CD4-positive, alpha-beta T cell treated with Interleukin-17A for 1 hour (primary cell): ENCODE results near the gene ATXN7L1.
"Not testable (repeated sequence)": the region's sequence is repeated elsewhere in the genome, so short reads cannot be mapped to it uniquely, and the experiment has no call there.

Source experiments
- DNase-seq: peaks from one replicate; pipeline ENCODE4 v3.0.0-alpha.2; 2020

ATXN7L1 gene

DNA sequence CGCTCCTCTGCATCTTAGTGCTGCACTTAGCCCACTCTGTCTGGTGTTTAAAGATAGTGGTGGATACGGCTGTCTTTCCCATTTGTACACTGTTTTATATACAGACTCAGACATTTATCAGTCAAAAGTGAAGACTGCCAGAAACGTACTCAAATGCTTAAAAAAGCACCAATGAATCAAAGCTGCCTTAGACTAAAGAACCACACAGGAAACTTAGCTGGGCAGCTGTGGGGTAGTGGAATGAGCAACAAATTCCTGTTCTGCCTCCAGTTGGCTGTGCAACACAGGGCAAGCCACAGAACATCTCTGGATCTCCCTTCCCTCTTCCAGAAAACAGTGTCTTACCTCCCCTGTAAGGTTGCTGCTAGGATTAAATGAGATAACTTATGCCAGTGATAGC lies 76.0 kb downstream of the ATXN7L1 start:
- no peak for DNase-seq

DNA sequence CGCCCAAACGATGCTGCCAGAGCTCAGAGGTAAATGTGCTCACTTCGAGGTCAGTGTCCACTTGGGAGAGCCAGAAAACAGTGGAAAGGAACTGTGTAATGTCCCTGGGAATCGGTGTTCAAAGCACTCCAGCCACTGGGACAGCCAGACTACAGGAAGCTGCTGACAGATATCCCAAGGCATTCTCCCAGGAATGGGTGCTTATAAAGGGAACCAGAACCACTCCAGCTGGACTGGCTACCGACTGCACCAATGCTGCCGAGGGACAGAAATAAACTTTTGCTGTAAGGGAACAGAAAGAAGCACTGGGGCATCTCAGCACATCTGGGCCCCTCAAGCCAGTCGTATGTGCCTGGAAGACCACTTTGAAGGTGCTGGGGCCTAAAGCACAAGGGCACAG lies 76.7 kb downstream of the ATXN7L1 start:
- DNase-seq, result no peak

DNA sequence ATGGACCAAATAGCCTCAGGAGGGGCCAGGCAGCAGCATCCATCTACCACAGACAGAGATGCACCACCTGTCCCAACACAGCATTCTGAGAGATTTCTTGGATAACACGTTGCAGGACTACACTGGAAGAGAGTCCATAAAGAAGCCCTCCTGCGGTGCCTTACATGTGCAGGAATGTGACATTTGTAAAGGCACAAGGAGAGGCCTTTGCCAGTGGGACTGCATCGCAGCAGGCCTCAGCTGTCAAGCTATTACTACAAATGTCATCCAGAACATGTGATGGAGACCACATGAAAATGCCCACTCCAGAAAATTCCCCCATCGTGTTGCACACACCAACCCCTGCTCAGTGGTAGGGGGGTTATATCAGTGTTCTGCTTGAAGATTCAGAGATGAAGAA lies 77.4 kb downstream of the ATXN7L1 start:
- no peak for DNase-seq

DNA sequence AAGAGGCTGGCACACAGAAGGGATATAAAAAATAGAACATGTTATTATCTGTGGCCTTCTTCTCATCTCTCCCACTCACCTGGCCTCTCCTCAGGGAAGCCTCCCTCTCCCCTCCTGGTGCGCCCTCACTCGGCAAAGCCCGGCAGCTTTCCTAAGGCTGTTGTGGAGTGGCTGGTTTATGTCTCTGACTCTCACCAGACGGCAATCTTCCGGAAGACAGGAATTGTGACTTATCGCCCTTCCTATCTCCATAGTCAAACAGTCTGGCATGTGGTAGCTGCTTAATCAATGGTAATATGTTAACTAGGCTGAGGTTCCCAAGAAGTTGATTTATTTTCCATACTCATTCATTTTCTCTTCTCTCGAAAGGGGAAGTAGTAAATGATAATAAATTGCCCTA lies 78.7 kb downstream of the ATXN7L1 start:
- no peak for DNase-seq

DNA sequence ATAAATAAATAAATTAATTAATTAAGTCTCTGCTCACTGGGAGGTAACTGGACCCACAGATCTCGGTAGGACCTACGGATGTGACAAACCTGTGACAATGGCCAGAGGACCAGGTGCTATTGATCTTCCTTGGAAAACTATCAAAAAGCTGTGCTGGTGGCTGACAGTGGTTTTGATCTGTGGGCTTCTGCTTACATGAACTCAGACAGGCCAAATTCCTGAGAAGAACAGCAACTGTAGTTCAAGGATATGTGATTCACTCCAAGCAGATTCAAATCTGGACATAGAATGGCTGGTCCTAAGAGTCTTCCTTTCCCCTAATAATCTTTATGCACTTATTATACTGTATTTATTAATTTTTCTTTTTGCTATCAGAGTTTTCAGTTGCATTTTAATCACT lies 80.0 kb downstream of the ATXN7L1 start:
- DNase-seq, result no peak

DNA sequence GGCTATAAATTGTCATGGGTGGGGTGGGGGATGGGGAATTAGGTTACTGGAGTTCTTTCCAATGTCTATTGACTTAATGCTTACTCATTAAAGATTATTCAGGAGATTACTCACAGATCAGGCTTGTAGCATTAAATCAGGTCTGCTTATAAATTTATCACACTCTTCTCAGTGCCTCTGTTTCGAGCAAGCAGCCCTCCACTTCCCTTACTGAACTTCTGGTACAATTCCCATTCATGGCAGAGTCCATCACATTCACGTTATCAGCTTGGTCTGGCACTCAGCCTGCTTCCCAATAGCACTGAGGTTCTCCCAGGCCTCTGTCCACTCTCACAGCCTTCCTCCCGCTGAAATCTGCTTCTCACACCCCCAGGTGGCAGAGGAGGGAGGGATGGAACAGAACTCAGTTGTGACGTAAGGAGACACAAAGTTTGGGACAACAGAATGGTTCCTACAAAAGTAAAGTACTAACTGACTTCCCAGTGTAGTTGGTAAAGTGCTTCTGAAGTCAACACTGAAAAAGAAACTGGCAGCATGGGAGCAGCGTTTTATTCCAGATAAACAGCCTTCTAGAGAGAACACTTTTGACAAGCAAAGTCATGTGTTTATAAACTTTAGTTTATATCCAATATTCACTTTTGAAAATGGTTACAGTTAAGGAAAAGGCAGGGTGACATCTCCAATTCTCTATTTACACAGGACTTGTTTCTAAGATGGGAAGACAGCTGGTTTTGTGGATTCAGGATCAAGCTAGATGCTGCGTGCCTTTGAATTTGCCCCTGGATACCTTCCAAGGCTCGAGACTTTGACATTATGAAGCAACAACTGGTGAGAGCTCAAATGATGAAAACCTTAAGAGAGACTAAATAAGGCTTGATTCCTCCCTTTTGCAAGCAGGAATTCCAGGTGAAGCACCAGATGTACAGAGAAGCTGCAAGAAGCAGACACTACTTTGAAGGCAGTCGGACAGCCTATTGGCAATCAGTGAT lies 81.4 kb downstream of the ATXN7L1 start:
- DNase-seq, result no peak

DNA sequence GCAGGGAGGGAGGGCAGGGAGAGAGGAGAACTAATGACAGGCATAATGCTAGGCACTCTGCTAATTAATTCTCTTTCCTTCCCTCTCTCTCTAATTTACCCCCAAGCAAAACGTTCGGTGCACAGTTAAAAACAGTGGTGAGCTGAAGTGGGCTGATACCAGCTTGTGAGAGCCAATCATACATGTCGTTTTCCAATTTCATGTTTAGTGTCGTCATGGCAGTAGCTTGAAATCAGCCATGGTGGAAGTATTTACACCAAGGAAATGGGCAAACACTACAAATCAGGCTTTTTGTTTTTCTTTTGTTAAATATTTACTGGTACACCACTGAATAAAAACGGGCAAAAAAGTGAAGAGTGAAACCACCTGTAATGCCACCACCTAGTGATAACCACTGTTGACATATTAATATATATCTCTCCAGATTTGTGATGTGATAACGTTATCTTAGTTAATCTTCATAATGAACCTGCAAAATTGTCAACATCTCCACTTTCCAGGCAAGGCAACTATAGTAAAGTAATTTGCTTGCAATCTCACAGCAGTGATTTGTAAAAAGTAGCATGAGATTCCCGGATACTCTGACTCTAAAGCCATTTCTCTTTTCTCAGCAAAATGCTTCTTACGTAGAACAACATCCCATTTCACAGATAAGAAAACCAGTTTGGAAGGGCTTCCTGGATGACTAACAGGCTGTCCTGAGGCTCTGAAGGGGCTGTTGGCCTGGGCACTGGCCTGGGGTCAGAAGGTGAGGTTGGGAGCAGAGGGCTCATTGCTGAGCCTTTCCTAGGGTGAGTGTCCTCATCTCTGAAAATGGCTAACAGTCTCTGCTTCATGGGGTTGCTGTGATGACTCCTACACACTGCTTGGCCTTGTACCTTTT lies 83.7 kb downstream of the ATXN7L1 start:
- DNase-seq, result peak; percentile 20

DNA sequence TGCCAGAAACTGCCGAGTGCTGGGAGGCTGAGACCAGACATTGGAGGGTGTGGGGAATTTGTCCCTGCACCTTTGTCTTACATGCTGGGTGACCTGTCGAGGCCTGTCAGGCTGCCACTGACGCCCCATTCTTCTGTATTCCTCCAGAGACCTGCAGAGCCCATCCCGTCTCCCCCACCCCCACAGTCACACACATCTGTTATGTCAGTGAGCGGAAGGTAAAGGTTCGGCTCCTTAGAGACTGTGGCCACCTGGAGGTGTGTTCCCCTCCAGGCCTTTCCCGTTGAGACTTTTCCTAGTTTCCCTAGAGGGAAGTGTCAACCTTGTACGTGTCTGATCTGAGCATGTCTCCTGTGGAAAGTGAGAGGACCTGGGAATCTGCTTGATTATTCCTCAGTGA lies 84.5 kb downstream of the ATXN7L1 start:
- DNase-seq, result no peak

DNA sequence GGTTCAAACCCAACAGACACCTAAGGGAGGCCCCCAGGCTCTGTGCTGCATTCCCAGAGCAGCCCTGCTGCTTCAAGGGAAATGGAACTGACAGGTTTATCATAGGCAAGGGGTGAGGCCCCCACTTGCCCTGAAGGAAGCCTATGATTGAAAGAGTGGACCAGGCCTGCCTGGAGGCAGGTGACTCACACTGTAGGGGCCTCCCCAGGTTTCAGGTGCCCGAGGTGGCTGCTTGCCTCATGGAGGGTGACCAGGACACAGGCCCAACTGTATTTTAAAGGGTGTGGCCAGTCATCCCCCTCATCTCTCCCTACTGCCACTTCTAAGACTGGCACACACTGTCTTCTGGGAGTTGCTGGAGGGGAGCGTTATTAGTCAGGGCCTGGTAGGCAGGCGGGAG lies 85.4 kb downstream of the ATXN7L1 start:
- no peak for DNase-seq

DNA sequence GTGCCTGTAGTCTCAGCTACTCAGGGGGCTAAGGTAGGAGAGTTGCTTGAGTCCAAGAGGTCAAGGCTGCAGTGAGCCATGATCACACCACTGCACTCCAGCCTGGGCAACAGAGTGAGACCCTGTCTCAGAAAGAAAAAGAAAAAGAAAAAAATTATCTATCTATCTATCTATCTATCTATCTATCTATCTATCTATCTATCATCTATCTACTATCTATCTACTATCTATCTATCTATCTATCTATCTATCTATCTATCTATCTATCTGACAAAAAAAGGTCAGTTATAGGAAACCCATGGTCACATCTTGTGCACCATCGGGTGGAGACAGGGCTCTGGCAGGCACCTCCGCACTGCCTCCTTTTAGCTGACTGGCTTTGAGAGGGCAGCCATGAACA lies 85.9 kb downstream of the ATXN7L1 start:
- DNase-seq, result not testable (repeated sequence)

DNA sequence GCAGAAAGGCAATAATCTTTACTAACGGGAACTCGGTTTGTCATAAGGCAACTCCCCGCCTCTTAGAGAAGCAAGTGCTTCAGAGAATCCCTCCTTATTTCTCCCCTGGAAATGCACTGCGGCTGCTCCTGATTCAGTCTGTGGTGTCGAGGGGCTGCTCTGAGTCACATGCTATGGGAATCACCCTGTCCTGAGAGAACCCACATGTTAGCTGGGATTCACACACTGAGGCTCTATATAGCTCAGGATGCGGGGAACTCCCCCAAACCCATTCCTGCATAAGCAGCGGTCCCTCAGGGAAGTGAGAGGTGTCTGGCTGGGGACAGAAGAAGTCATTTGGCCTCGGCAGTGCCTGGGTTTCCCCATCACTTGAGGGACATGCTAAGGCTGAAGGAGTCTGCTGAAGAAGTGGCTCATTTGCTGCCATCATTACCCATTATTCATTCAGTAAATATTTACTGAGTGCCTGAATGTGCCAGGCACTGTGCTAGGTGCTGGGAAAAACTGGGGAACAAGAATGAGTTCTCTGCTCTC lies 87.5 kb downstream of the ATXN7L1 start:
- no peak for DNase-seq

DNA sequence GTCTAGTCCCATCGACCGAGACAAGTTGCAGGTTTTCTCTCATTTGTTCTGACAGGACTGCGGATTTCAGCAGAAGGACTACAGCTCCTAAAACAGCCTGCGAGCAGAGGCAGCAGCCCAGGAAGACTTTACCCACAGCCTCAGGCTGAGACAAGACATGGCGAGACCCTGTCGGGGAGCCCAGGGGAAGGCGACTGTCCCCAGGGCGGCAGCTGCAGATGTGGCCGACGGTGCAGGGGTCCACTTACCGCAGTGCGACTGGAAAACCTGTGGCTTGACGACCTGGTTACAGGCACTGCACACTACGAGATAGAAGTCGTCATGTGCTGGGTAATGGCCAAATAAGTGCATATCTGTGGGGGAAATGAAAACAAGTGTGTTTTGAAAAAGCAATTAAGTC lies 88.0 kb downstream of the ATXN7L1 start:
- DNase-seq, result no peak

DNA sequence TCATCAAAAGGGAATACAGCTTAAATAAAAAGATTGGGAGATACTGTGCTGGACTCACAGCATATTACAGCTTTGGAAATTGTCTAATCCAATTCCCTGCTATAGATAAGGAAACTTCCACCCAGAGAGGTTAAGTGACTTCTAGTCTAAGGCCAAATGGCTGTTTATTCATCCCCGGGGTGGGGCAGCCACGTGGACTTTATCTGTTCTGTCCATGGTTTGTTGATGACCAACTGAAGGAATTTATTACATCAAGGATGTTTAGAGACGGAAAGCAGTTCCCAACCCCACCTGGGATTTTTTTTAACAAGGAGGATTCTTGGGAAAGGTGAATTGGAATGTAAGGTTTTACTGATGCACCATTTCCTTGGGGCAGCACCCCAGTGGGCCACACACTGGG lies 88.6 kb downstream of the ATXN7L1 start:
- no peak for DNase-seq

DNA sequence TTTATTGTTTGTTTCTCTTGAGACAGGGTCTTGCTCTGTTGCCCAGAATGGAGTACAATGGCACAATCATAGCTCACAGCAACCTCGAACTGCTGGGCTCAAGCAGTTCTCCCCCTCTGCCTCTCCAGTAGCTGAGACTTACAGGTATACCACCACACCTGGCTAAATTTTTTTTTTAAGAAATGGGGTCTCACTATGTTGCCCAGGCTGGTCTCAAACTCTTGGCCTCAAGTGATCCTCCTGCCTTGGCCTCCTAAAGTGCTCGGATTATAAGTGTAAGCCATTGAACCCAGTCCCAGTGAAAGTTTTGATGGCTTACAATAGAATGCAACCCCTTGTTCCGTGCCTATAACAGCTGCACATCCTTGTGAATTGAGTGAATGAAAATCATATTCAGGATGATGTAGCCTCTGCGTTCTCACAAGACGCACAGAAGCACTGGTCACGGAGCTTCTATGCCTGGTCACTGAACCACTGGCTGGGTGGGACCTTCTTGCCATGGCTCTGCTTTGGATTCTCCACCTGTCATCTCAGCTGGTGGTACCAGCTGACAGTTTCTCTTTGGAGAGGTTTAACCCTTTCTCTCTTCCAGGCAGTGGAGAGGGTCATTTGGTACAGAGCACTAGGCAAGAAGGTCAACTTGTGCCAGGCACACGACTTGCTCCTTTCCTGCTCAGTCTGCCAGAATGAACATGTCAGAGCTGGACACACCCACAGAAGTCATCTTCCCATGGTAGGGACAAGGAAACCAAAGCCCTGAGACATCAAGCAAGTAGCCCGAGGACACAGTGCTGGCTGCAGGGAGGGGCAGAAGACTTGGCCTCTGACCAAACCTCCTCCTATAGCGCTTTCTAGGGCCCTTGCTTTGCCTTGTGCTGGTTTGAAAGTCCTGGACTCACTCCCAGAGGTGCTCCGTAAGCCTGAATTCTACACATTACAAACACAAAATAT lies 89.6 kb downstream of the ATXN7L1 start:
- no peak for DNase-seq

DNA sequence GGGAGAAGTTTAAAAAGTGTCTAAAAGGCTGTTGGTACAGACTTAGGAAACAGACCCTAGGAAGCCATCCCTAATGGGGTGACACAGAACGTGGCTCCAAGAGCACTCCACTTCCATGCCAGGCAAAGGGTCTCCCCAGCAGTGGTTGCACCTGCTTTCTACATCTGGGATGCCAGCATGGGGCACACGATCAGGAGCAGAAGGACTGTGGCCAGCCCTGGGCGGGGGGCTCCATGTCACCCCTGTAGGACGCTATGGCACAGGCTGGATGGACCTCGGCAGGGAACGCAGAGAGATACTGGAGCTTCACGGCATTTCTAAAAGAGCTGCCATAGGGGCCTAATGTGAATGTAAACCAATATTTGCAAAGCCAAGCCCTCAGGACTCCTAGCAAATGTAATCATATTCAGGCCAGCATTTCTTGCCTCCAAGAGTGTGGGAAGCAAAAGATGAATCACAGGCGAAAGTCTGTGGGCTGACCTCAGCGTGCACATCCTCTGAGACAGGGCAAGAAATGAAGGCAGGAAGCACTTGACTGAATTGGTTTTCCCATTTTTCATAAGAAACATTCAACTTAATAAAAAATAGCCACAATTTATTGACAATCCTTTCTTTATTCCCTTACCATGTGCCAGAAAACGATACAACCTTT lies 93.9 kb downstream of the ATXN7L1 start:
- no peak for DNase-seq

DNA sequence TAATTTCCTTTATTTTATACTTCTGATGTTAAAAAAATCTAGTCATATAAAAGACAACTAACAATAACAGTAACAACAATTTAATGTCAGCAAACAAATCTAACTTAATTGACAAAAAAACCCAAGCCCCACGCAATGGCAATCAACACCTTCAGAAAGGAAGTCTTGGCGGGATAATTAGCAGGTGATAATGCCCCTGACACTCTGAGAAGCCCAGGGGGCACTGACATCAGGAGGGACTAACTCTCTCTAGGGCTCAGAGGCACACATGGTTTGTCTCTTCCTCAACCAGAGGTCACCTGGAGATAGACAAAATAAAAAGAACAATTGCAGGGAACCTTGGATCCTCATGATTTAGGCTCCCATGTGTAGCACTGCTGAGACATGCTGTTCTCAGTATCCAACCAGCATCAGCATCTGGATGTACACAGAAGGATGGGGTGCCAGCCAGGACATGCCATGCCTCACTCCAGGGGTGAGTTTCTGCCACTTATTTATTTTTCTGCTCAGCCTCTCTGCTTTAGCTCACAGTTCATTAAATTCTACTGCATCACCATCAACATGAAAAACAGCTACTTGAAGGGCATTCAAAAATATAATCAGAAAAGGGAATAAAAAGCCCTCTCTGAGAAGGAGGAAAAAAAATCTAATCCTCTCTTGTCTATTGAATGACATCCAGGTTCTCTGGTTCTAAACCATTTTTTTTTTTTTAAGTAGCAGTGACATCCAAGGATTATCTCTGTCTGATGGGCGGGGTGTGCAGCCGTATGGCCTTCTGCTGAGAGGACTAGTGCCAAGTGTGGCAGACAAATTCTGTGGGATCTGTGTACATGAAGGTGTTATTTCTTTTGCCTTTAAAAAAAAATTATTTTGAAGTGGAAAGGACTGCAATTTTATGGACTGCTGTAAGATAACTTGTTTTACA lies 96.3 kb downstream of the ATXN7L1 start:
- DNase-seq, result no peak

DNA sequence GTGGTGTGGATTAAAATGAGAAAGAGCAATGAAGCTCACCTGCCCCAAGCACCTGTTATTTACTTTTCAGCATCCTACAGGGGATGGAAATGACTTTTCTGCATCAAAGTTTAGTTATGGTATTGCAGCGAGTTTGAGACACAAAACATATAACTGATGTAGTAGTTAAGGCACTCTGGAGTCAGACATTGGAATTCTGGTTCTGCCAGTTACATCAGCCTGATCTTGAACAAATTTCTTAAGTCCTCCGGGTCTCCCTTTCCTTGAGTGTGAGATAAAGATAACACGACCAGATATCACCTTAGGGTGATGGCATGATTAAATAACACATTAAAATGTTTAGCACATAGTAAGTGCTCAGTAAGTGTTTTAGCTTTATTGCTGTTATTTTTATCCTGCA lies 97.4 kb downstream of the ATXN7L1 start:
- DNase-seq, result no peak

DNA sequence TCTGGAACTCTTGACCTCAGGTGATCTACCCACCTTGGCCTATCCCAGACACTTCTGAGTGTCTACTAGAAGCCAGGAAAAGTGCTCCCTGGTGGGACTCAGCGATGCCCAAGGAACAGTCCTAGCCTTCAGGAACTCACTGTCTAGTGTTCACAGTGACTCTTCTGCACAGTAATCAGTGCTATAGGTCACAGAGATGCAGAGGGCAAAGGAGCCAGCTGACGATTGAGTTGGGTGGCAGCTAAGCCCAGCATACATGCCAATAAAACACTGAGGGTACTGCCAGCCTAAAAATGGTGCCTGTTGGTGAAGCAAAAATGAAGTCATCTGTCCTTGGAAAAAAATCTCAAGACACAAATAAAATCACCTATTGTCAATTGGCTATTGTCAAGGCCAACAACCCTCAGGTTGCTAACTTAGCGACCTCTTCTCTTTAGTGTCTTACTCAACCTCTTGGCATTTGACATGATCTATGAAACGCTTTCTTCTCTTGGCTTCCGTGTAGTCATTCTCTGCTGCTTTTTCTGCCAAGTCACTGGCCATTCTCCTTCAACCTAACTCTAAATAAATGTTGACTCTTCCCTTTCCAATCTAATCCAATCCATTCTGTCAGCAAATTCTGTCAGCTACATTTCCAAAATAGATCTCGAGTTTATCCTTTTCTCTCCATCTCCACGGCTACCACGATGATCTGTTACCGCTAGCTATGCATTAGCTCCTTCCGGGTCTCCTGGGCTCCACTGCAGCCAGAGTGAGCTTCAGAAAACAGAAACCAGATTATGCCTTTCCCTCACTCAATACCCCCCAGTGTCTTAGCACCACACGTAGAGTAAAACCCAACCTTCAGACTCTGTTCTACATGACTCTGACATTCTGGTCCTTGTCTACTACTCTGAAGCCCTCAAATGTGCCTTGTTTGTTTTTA lies 99.2 kb downstream of the ATXN7L1 start:
- no peak for DNase-seq

DNA sequence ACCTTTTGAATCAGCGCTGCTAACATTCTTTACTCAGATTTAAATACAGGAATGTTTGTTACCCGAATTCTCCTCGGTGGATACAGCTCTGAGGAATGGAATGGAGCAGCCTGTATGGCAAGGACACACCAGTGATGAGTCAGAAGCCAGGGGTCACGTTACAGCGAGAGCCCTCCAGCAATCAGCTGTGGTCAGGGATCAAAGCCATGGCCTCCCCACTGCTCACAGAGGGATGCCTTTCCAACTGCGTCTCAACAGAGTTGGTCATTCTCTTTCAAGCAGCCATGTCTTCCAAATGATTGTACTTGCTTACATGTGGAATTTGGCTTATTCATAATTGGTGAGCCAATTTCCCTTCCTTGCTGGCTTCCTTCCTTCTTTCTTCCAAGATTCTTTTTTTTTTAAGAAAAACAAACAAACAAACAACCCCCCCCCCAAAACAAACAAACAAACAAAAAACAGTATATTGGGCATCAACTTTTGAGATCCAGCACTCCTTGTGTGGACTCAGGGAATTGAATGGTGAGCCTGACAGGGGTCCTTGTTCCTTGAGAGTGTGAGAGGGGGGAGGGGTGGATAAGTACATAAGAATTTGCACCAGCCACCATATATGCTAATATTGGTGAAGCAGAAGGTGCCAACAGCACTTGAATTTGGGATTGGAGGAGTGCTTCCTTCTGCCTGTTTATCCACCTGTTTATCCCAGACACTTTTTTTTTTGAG lies 100.2 kb downstream of the ATXN7L1 start:
- no peak for DNase-seq
